Measurements from ENCODE around the gene MON1A. TPM values are rescaled to one million over a fixed set of nuclear protein-coding genes. Genes with fewer than 3 reads are reported as not detected.

Gene MON1A
- total and polyA plus RNA-seq, 10 donors = 3.4 to 9.3 (median 6.8) TPM

DNA sequence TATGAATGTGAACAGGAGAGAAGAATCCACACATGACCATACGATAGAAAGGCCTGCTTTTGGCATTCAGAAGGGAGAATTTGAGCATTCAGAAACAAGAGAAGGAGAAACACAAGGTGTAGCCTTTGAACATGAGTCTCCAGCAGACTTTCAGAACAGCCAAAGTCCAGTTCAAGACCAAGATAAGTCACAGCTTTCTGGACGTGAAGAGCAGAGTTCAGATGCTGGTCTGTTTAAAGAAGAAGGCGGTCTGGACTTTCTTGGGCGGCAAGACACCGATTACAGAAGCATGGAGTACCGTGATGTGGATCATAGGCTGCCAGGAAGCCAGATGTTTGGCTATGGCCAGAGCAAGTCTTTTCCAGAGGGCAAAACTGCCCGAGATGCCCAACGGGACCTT lies 38.7 kb upstream of the MON1A start:
- TF ChIP-seq POLR2AphosphoS5 (IDR thresholded peaks at IDR 0.05) (no peak), POLR2A (IDR thresholded peaks at IDR 0.05) (no peak)
- TF ChIP-seq, protein P1, sequence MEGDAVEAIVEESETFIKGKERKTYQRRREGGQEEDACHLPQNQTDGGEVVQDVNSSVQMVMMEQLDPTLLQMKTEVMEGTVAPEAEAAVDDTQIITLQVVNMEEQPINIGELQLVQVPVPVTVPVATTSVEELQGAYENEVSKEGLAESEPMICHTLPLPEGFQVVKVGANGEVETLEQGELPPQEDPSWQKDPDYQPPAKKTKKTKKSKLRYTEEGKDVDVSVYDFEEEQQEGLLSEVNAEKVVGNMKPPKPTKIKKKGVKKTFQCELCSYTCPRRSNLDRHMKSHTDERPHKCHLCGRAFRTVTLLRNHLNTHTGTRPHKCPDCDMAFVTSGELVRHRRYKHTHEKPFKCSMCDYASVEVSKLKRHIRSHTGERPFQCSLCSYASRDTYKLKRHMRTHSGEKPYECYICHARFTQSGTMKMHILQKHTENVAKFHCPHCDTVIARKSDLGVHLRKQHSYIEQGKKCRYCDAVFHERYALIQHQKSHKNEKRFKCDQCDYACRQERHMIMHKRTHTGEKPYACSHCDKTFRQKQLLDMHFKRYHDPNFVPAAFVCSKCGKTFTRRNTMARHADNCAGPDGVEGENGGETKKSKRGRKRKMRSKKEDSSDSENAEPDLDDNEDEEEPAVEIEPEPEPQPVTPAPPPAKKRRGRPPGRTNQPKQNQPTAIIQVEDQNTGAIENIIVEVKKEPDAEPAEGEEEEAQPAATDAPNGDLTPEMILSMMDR (IDR thresholded peaks at IDR 0.05 in 8 of 11, conservative IDR thresholded peaks at IDR 0.05 in 3 of 11) = no peak
- intact Hi-C loops (cut with DNase I; ENCODE audit: low total_unique reads) = no loop called here
- no peak overlapping the region for H3K27ac ChIP-seq
- no peak for DNase-seq
- no peaks in the 10 kb centered on the region for H3K9me3 ChIP-seq
- H3K4me3 ChIP-seq = no peak overlapping the region
- H3K27me3 ChIP-seq (replicated peaks in 1 of 7) = no peaks in the 10 kb centered on the region
- peaks cover 3 to 87% (median 37%) of the 10 kb centered on the region in 6 donors for H3K36me3 ChIP-seq
- WGBS, 5 donors = 91 to 96% (median 94%) methylated on average over 8 of the region's 8 CpGs
- H3K4me1 ChIP-seq = peaks cover 0 to 26% (median 9%) of the 10 kb centered on the region in 6 donors

DNA sequence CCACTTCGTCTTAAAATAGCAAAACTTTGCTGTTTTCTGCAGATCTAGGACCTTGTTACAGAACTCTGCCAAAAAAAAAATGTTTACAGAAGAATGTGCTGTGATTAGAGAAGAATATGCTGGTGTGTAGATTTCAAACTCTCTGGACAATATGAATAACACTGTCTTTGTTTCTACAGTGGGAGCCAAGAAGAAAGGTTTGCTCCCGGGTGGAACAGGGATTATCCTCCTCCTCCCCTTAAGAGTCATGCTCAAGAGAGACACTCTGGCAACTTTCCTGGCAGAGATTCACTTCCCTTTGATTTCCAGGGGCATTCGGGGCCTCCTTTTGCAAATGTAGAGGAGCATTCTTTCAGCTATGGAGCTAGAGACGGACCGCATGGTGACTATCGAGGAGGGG lies 37.7 kb upstream of the MON1A start:
- Histone ChIP-seq H3K4me1 (peaks cover 0 to 26% (median 9%) of the 10 kb centered on the region in 6 donors), H3K9me3 (no peaks in the 10 kb centered on the region), H3K27ac (peak overlapping the region in 1 of 8 donors; percentile 3), H3K4me3 (no peak overlapping the region), H3K27me3 (replicated peaks in 1 of 7) (no peaks in the 10 kb centered on the region), H3K36me3 (peaks cover 3 to 87% (median 35%) of the 10 kb centered on the region in 6 donors)
- TF ChIP-seq, protein P1 (IDR thresholded peaks at IDR 0.05 in 8 of 11, conservative IDR thresholded peaks at IDR 0.05 in 3 of 11) = no peak
- TF ChIP-seq POLR2A (IDR thresholded peaks at IDR 0.05) (no peak), POLR2AphosphoS5 (IDR thresholded peaks at IDR 0.05) (no peak)
- no peak for DNase-seq
- intact Hi-C loops (cut with DNase I; ENCODE audit: low total_unique reads) = no loop called here
- 75 to 88% (median 79%) methylated on average over 6 of the region's 6 CpGs for whole genome bisulfite sequencing, 5 donors

DNA sequence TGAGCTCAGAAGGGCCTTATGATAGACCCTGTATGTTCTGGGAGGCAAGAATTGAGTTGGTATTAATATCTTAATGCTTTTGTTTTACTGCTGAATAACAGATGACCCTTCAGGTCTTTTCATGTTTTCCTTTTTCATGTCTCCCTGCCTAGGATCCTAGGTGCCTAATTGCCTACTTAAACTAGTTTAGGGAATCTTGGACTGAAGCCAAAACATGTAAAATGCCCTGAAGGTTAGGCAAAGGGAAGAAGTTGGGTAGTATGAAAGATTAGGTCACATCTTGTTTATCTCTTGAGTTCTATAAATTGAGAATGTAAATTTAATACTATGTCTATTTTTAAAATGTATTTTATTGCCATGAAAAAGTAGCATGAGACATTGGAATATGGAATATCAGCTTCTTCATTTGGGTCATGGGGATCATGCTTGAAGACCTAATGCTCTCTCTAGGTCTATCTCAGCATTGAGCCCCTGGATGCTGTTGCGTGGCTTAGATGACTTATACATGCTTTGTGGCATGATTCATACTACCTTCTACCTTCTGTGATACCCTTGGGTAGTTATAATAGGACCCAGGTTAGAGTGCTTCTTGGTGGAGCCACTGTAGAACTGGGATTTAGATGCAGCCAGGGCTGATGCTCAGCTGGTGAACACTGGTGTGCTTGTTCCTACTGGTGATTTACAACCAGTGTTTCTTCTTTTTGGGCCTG lies 36.8 kb upstream of the MON1A start:
- no peak overlapping the region for H3K4me3 ChIP-seq
- WGBS, 5 donors = 91 to 100% (median 94%) methylated on average over 1 of the region's 1 CpG
- TF ChIP-seq, protein P1 (IDR thresholded peaks at IDR 0.05 in 8 of 11, conservative IDR thresholded peaks at IDR 0.05 in 3 of 11) = no peak
- no peak for TF ChIP-seq POLR2AphosphoS5 (IDR thresholded peaks at IDR 0.05)
- TF ChIP-seq POLR2A (IDR thresholded peaks at IDR 0.05) = no peak
- peaks cover 0 to 26% (median 9%) of the 10 kb centered on the region in 6 donors for H3K4me1 ChIP-seq
- H3K27ac ChIP-seq = no peak overlapping the region
- intact Hi-C loops (cut with DNase I; ENCODE audit: low total_unique reads) = no loop called here
- no peak for DNase-seq
- H3K27me3 ChIP-seq (replicated peaks in 1 of 7) = no peaks in the 10 kb centered on the region
- H3K9me3 ChIP-seq = no peaks in the 10 kb centered on the region
- peaks cover 0 to 85% (median 28%) of the 10 kb centered on the region in 6 donors for H3K36me3 ChIP-seq

DNA sequence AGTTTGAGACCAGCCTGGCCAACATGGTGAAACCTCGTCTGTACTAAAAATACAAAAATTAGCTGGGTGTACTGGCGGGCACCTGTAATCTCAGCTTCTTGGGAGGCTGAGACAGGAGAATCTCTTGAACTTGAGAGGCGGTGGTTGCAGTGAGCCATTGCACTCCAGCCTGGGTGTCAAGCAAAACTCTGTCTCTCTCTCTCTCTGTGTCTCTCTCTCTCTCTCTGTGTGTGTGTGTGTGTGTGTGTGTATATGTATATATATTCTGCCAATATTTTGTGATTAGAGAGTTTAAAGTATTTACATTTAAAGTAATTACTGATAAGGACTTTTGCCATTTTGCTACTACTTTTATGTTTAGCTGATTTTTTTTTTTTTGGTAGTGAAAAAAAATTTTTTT lies 26.0 kb upstream of the MON1A start:
- intact Hi-C loops (cut with DNase I; ENCODE audit: low total_unique reads) = no loop called here
- H3K27ac ChIP-seq = no peak overlapping the region
- peaks cover 0 to 20% (median 0%) of the 10 kb centered on the region in 6 donors for H3K36me3 ChIP-seq
- H3K27me3 ChIP-seq (replicated peaks in 1 of 7) = no peaks in the 10 kb centered on the region
- no peak for DNase-seq
- 87 to 95% (median 90%) methylated on average over 3 of the region's 3 CpGs for WGBS, 5 donors
- no peak overlapping the region for H3K4me3 ChIP-seq
- H3K4me1 ChIP-seq = peaks cover 0 to 69% (median 19%) of the 10 kb centered on the region in 6 donors
- TF ChIP-seq POLR2A (IDR thresholded peaks at IDR 0.05) (no peak), POLR2AphosphoS5 (IDR thresholded peaks at IDR 0.05) (no peak)
- TF ChIP-seq, protein P1 (IDR thresholded peaks at IDR 0.05 in 8 of 11, conservative IDR thresholded peaks at IDR 0.05 in 3 of 11) = no peak
- H3K9me3 ChIP-seq = no peaks in the 10 kb centered on the region
